Measurements from ENCODE around the gene MRC2. TPM values are rescaled to one million over a fixed set of nuclear protein-coding genes. Genes with fewer than 3 reads are reported as not detected.
A peak's percentile ranks its signal among the peaks of the same experiment; 100 is the strongest.
"Not testable (repeated sequence)": the region's sequence is repeated elsewhere in the genome, so short reads cannot be mapped to it uniquely, and the experiment has no call there.

The MRC2 gene
- total RNA-seq, 2 donors from 2014 or later: 184 to 242 TPM

- Histone ChIP-seq H3K4me1 (ENCODE audit: control insufficient read depth in 1 of 2, low read depth in 2 of 2) (peaks cover 7 to 11% of the 10 kb centered on the region in 2 donors), H3K27ac (no peak overlapping the region), H3K36me3 (peaks cover 27% of the 10 kb centered on the region), H3K27me3 (replicated peaks; ENCODE audit: insufficient read depth) (no peaks in the 10 kb centered on the region), H3K4me3 (no peak overlapping the region), H3K9me3 (no peaks in the 10 kb centered on the region)
- TF ChIP-seq, protein P1, sequence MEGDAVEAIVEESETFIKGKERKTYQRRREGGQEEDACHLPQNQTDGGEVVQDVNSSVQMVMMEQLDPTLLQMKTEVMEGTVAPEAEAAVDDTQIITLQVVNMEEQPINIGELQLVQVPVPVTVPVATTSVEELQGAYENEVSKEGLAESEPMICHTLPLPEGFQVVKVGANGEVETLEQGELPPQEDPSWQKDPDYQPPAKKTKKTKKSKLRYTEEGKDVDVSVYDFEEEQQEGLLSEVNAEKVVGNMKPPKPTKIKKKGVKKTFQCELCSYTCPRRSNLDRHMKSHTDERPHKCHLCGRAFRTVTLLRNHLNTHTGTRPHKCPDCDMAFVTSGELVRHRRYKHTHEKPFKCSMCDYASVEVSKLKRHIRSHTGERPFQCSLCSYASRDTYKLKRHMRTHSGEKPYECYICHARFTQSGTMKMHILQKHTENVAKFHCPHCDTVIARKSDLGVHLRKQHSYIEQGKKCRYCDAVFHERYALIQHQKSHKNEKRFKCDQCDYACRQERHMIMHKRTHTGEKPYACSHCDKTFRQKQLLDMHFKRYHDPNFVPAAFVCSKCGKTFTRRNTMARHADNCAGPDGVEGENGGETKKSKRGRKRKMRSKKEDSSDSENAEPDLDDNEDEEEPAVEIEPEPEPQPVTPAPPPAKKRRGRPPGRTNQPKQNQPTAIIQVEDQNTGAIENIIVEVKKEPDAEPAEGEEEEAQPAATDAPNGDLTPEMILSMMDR (IDR thresholded peaks at IDR 0.05): no peak
- no peak for ATAC-seq (ENCODE audit: insufficient number of reproducible peaks, low FRiP score, low read depth)
- DNase-seq (ENCODE audit: low spot score): no peak
These were observed 64.7 kb downstream of the MRC2 start for GRCh38 chr17:62692159-62692651.

- Histone ChIP-seq H3K27me3 (replicated peaks; ENCODE audit: insufficient read depth) (no peaks in the 10 kb centered on the region), H3K4me1 (ENCODE audit: control insufficient read depth in 1 of 2, low read depth in 2 of 2) (peaks cover 7 to 15% of the 10 kb centered on the region in 2 donors), H3K4me3 (no peak overlapping the region), H3K9me3 (no peaks in the 10 kb centered on the region), H3K36me3 (peaks cover 27% of the 10 kb centered on the region), H3K27ac (no peak overlapping the region)
- DNase-seq (ENCODE audit: low spot score): no peak
- ATAC-seq (ENCODE audit: insufficient number of reproducible peaks, low FRiP score, low read depth): no peak
- TF ChIP-seq, protein P1 (IDR thresholded peaks at IDR 0.05): peak; percentile 32
These were observed 65.4 kb downstream of the MRC2 start for GRCh38 chr17:62692721-62693431.

- H3K36me3 ChIP-seq: peaks cover 18% of the 10 kb centered on the region
- ATAC-seq (ENCODE audit: insufficient number of reproducible peaks, low FRiP score, low read depth) (no peak), DNase-seq (ENCODE audit: low spot score) (no peak)
- H3K4me1 ChIP-seq (ENCODE audit: control insufficient read depth in 1 of 2, low read depth in 2 of 2): peaks cover 7 to 15% of the 10 kb centered on the region in 2 donors
- no peak overlapping the region for H3K4me3 ChIP-seq
- TF ChIP-seq, protein P1 (IDR thresholded peaks at IDR 0.05): no peak
- H3K27me3 ChIP-seq (replicated peaks; ENCODE audit: insufficient read depth): no peaks in the 10 kb centered on the region
- no peak overlapping the region for H3K27ac ChIP-seq
- no peaks in the 10 kb centered on the region for H3K9me3 ChIP-seq
These were observed 66.3 kb downstream of the MRC2 start for GRCh38 chr17:62693616-62694409.

GRCh38 chr17:62695093-62695738 lies 67.7 kb downstream of the MRC2 start:
- H3K4me3 ChIP-seq; ATAC-seq (ENCODE audit: insufficient number of reproducible peaks, low FRiP score, low read depth): not testable (repeated sequence)
- peaks cover 7 to 15% of the 10 kb centered on the region in 2 donors for H3K4me1 ChIP-seq (ENCODE audit: control insufficient read depth in 1 of 2, low read depth in 2 of 2)

DNA sequence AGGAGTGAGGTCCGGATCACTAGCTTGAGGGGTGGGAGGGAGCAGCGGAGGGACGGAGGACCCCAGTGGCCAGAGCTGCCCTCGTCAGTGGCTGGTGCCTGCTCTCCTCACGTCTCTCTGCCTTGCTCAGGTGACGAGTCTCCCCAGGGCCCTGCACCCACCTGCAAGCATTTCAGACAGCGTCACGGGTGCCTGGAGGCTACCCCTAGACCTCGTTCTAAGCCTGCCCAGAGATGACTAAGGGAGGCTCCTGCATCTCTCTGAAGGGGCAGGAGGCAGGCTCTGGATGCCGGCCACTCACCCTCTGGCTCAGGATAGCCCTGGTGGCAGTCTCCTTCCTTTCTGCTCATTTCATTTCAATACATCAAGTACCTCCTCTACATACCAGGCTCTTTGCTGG lies 68.8 kb downstream of the MRC2 start:
- TF ChIP-seq, protein P1 (IDR thresholded peaks at IDR 0.05): no peak
- ATAC-seq (ENCODE audit: insufficient number of reproducible peaks, low FRiP score, low read depth) (no peak), DNase-seq (ENCODE audit: low spot score) (no peak)
- no peaks in the 10 kb centered on the region for H3K36me3 ChIP-seq
- peaks cover 7 to 15% of the 10 kb centered on the region in 2 donors for H3K4me1 ChIP-seq (ENCODE audit: control insufficient read depth in 1 of 2, low read depth in 2 of 2)
- no peaks in the 10 kb centered on the region for H3K27me3 ChIP-seq (replicated peaks; ENCODE audit: insufficient read depth)
- H3K4me3 ChIP-seq: no peak overlapping the region
- no peaks in the 10 kb centered on the region for H3K9me3 ChIP-seq
- peak overlapping the region; percentile 24 to 51 for H3K27ac ChIP-seq

More at GRCh38 chr17:62695093-62695738, 67.7 kb downstream of the MRC2 start:
- H3K36me3 ChIP-seq; H3K27me3 ChIP-seq (replicated peaks; ENCODE audit: insufficient read depth); H3K9me3 ChIP-seq; H3K27ac ChIP-seq; DNase-seq (ENCODE audit: low spot score): not testable (repeated sequence)

Measured in thoracic aorta (tissue), 2 donors.